SK-N-MC (cell line): ENCODE results near the gene SHANK2.

Experiments
- EZH2 ChIP-seq: fragments of 200-600 bp; sonication (generic); IDR thresholded peaks from one replicate; pipeline ENCODE4 v1.6.1; 2017; ENCODE audit warnings: antibody characterized with exemption
- FOXP2 ChIP-seq: optimal IDR thresholded peaks from 2 replicates; pipeline ENCODE3; 2011; ENCODE audit warnings: mild to moderate bottlenecking, moderate library complexity; ENCODE audit not compliant: insufficient read depth; ENCODE audit errors: extremely low read length, control extremely low read depth
- POLR2AphosphoS5 ChIP-seq: IDR thresholded peaks from 2 replicates; pipeline ENCODE4 v1.6.1; 2012; ENCODE audit warnings: mild to moderate bottlenecking, low read depth, low read length, borderline replicate concordance

GRCh38 chr11:71236836-71237475 is 15.4 kb downstream of the SHANK2 start:
- TF ChIP-seq POLR2AphosphoS5 (no peak), EZH2 (no peak), FOXP2 (no peak)
